Keratinocyte (primary cell): ENCODE results near the gene PTRHD1. TPM values are rescaled to one million over a fixed set of nuclear protein-coding genes. Genes with fewer than 3 reads are reported as not detected.

Experiments
- DNase-seq: peaks from one replicate; pipeline ENCODE4 v3.0.0-alpha.2; 2011; ENCODE audit warnings: low read depth, missing footprints, low spot score
- FAIRE-seq: peaks from 2 replicates; lab custom pipeline; 2011; peaks lifted over from hg19 to GRCh38; lab: Jason Lieb, UNC
- H2AFZ ChIP-seq: 2 replicates; pipeline ENCODE4 v1.6.0; 2012; ENCODE audit warnings: low read length, control low read depth, inconsistent platforms; ENCODE audit not compliant: control insufficient read depth
- H3K27ac ChIP-seq: 2 replicates; pipeline ENCODE4 v1.5.1; 2011; ENCODE audit warnings: low read length; ENCODE audit not compliant: control insufficient read depth, insufficient read depth
- H3K27me3 ChIP-seq: 3 replicates; pipeline ENCODE4 v1.6.0; 2011; ENCODE audit warnings: low read length; ENCODE audit not compliant: control insufficient read depth, insufficient read depth; ENCODE audit errors: extremely low read depth
- H3K36me3 ChIP-seq, 2 experiments: 2 replicates in 1 of 2; 3 replicates in 1 of 2; pipeline ENCODE4 v1.5.1; 2011; ENCODE audit warnings: low read length in 2 of 2, mild to moderate bottlenecking in 1 of 2; ENCODE audit not compliant: control insufficient read depth in 2 of 2, insufficient read depth in 2 of 2; ENCODE audit errors: extremely low read depth in 1 of 2
- H3K4me1 ChIP-seq: 3 replicates; pipeline ENCODE4 v1.5.1; 2011; ENCODE audit warnings: low read length; ENCODE audit not compliant: control insufficient read depth, insufficient read depth; ENCODE audit errors: extremely low read depth
- H3K4me2 ChIP-seq: 3 replicates; pipeline ENCODE4 v1.6.0; 2011; ENCODE audit warnings: low read depth, low read length; ENCODE audit not compliant: control insufficient read depth, insufficient read depth; ENCODE audit errors: extremely low read depth
- H3K4me3 ChIP-seq, 3 experiments: fragments of 200-600 bp in 1 of 3; sonication (generic) in 1 of 3; 2 replicates in 2 of 3; 3 replicates in 1 of 3; pipeline ENCODE4 v1.5.1; 2011 to 2016; ENCODE audit warnings: low read length in 3 of 3, mild to moderate bottlenecking in 3 of 3, control low read depth in 2 of 3, inconsistent platforms in 1 of 3, low read depth in 1 of 3, mixed read lengths in 1 of 3, mixed run types in 1 of 3, moderate library complexity in 1 of 3; ENCODE audit not compliant: control insufficient read depth in 2 of 3, insufficient read depth in 2 of 3; ENCODE audit errors: extremely low read depth in 1 of 3
- H3K79me2 ChIP-seq: 2 replicates; pipeline ENCODE4 v1.6.0; 2012; ENCODE audit warnings: low read length; ENCODE audit not compliant: control insufficient read depth, insufficient read depth
- H3K9ac ChIP-seq: 3 replicates; pipeline ENCODE4 v1.6.0; 2011; ENCODE audit warnings: low read length; ENCODE audit not compliant: control insufficient read depth, insufficient read depth; ENCODE audit errors: extremely low read depth
- H3K9me1 ChIP-seq: 3 replicates; pipeline ENCODE4 v1.6.0; 2011; ENCODE audit warnings: low read length; ENCODE audit not compliant: control insufficient read depth, insufficient read depth; ENCODE audit errors: extremely low read depth
- H3K9me3 ChIP-seq: 2 replicates; pipeline ENCODE4 v1.5.1; 2012; ENCODE audit warnings: low read depth, low read length; ENCODE audit not compliant: control insufficient read depth
- H4K20me1 ChIP-seq: 3 replicates; pipeline ENCODE4 v1.6.0; 2011; ENCODE audit warnings: low read length; ENCODE audit not compliant: control insufficient read depth, insufficient read depth; ENCODE audit errors: extremely low read depth
- EZH2 ChIP-seq: IDR thresholded peaks from one replicate; pipeline ENCODE4 v1.6.1; 2012; ENCODE audit warnings: inconsistent platforms, mild to moderate bottlenecking, low read length, moderate library complexity
- dilution Hi-C: fragments of 300-500 bp; cut with MboI; formaldehyde crosslinking; loops from one replicate; pipeline ENCODE4 v1.7.0; 2020; ENCODE audit warnings: low sequenced_read_pairs; ENCODE audit not compliant: extremely low pct_ligation_motif_present
- polyA plus RNA-seq, 5 experiments: library from polyadenylated mRNA; depleted of rRNA in 3 of 5; stranded (reverse) in 3 of 5; stranded (forward) in 1 of 5; unstranded in 1 of 5; fragments of >200 nt; gene quantifications; 1 replicate in 1 of 5; 2 replicates in 3 of 5; 3 replicates in 1 of 5; pipeline versions ENCODE4 v1.2.1 to v1.2.3, GENCODE V29; 2011 to 2012; ENCODE audit warnings: missing spikeins in 2 of 5, low read depth in 1 of 5, low replicate concordance in 1 of 5
- TF ChIP-seq, protein P1 (sequence below), 3 experiments: IDR thresholded peaks in 1 of 3; conservative IDR thresholded peaks in 1 of 3; optimal IDR thresholded peaks in 1 of 3; 2 replicates in 2 of 3; 3 replicates in 1 of 3; pipeline versions ENCODE3 to v1.5.1; 2011; ENCODE audit warnings: low read length in 3 of 3, mild to moderate bottlenecking in 3 of 3, moderate library complexity in 2 of 3, control low read depth in 1 of 3, inconsistent platforms in 1 of 3; ENCODE audit not compliant: insufficient read depth in 2 of 3; ENCODE audit errors: extremely low read depth in 1 of 3

PTRHD1 gene
- polyA plus RNA-seq, 1 donor (not counting 4 experiments of a cell fraction or from before 2014, with no cell fraction given): 36.9 TPM

DNA sequence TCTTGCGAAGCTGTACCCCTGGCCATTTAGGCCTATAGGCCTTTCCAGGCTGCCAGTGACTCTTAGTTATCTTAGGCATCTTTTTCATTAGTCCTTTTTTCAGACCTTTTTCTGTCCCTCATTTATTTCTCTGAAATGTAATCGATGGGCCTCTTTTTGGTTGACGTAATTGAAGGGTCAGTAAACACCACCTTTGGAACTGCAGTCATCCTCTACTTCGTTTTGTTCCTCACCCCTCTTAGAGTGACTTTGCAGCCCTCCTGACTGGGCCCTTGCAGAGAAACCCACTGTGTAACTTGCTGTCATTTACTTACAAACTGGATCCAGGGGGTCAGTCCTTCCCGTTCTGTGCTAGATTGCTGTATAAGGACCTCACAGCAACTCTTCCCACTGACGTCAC is 23.2 kb upstream of the PTRHD1 start:
- Histone ChIP-seq H3K9me1 (no peaks in the 10 kb centered on the region), H3K4me3 (no peak overlapping the region), H3K4me2 (no peak overlapping the region), H3K36me3 (peaks cover 16 to 26% of the 10 kb centered on the region in 2 experiments), H2AFZ (no peak overlapping the region), H3K4me1 (no peaks in the 10 kb centered on the region), H3K9ac (no peak overlapping the region), H3K27ac (no peak overlapping the region), H4K20me1 (peaks cover 3% of the 10 kb centered on the region), H3K27me3 (no peaks in the 10 kb centered on the region), H3K79me2 (peaks cover 22% of the 10 kb centered on the region), H3K9me3 (no peaks in the 10 kb centered on the region)
- TF ChIP-seq, protein P1, sequence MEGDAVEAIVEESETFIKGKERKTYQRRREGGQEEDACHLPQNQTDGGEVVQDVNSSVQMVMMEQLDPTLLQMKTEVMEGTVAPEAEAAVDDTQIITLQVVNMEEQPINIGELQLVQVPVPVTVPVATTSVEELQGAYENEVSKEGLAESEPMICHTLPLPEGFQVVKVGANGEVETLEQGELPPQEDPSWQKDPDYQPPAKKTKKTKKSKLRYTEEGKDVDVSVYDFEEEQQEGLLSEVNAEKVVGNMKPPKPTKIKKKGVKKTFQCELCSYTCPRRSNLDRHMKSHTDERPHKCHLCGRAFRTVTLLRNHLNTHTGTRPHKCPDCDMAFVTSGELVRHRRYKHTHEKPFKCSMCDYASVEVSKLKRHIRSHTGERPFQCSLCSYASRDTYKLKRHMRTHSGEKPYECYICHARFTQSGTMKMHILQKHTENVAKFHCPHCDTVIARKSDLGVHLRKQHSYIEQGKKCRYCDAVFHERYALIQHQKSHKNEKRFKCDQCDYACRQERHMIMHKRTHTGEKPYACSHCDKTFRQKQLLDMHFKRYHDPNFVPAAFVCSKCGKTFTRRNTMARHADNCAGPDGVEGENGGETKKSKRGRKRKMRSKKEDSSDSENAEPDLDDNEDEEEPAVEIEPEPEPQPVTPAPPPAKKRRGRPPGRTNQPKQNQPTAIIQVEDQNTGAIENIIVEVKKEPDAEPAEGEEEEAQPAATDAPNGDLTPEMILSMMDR (optimal IDR thresholded peaks at IDR 0.05 in 1 of 3, IDR thresholded peaks at IDR 0.05 in 1 of 3, conservative IDR thresholded peaks at IDR 0.05 in 1 of 3; ENCODE audit: extremely low read depth in 1 of 3, insufficient read depth in 2 of 3, low read length in 3 of 3): no peak
- TF ChIP-seq EZH2: no peak
- FAIRE-seq (no peak), DNase-seq (no peak)
- dilution Hi-C loops: no loop called here

DNA sequence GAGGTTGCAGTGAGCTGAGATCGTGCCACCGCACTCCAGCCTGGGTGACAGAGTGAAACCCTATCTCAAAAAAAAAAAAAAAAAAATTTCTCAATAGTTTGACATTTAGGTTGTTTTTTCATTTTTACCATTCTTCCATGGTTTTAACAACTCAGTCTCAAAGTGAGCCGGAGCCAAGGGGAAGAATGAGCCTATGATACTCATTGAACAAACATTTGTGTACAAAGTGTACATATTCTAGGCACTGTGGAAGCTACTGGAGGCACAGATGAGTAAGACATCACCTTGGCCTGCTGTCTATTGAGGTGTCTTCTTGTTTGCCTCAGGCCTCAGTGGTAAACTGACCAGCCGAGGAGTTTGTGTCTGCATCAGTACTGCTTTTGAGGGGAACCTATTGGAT is 22.0 kb upstream of the PTRHD1 start:
- Histone ChIP-seq H3K9me1 (no peaks in the 10 kb centered on the region), H3K27me3 (no peaks in the 10 kb centered on the region), H3K79me2 (peaks cover 30% of the 10 kb centered on the region), H3K9ac (no peak overlapping the region), H2AFZ (no peak overlapping the region), H3K4me2 (no peak overlapping the region), H3K9me3 (no peaks in the 10 kb centered on the region), H3K36me3 (peaks cover 10 to 15% of the 10 kb centered on the region in 2 experiments), H4K20me1 (no peaks in the 10 kb centered on the region), H3K4me3 (no peak overlapping the region), H3K4me1 (no peaks in the 10 kb centered on the region), H3K27ac (no peak overlapping the region)
- dilution Hi-C loops: no loop called here
- FAIRE-seq: no peak
- TF ChIP-seq EZH2: no peak
- TF ChIP-seq, protein P1 (optimal IDR thresholded peaks at IDR 0.05 in 1 of 3, IDR thresholded peaks at IDR 0.05 in 1 of 3, conservative IDR thresholded peaks at IDR 0.05 in 1 of 3; ENCODE audit: extremely low read depth in 1 of 3, insufficient read depth in 2 of 3, low read length in 3 of 3): no peak
- DNase-seq: no peak
